A549 (cell line): ENCODE data around the gene TTC17.

Source experiments
- CEBPB ChIP-seq, 2 experiments: fragments of >200 bp in 1 of 2; sonication (Bioruptor Twin) in 1 of 2; formaldehyde crosslinking in 1 of 2; IDR thresholded peaks; 2 replicates each; pipeline ENCODE4 v1.6.1; 2012 to 2016
- CTCF ChIP-seq: fragments of >200 bp; sonication (Bioruptor Twin); formaldehyde crosslinking; IDR thresholded peaks from 3 replicates; pipeline ENCODE4 v1.5.1; 2016
- EHMT2 ChIP-seq: fragments of 200-600 bp; sonication (generic); IDR thresholded peaks from 2 replicates; pipeline ENCODE4 v1.6.1; 2016; ENCODE audit warnings: antibody characterized with exemption, low read depth, mild to moderate bottlenecking, moderate library complexity
- ELK1 ChIP-seq: fragments of 150-350 bp; IDR thresholded peaks from 2 replicates; pipeline ENCODE4 v1.6.1; 2014; ENCODE audit warnings: low read depth, mild to moderate bottlenecking, low read length
- EP300 ChIP-seq, 2 experiments: fragments of >200 bp; sonication (Bioruptor Twin); formaldehyde crosslinking; IDR thresholded peaks; 2 replicates in 1 of 2; 3 replicates in 1 of 2; pipeline ENCODE4 v1.6.1; 2016 to 2017
- HOXB13 ChIP-seq: fragments of 250-450 bp; sonication (Bioruptor Pico); IDR thresholded peaks from 2 replicates; pipeline ENCODE4 v1.5.0; 2020; ENCODE audit warnings: low read depth, mild to moderate bottlenecking, moderate library complexity
- MYC ChIP-seq: IDR thresholded peaks from 2 replicates; pipeline ENCODE4 v1.6.1; 2012; ENCODE audit warnings: mild to moderate bottlenecking, inconsistent platforms, low read length, improper control_type of control experiment, borderline replicate concordance
- NPAS2 ChIP-seq: fragments of 250-450 bp; sonication (Bioruptor Pico); IDR thresholded peaks from 2 replicates; pipeline ENCODE4 v1.8.0; 2022; ENCODE audit warnings: mild to moderate bottlenecking, moderate library complexity, borderline replicate concordance
- PHF8 ChIP-seq: fragments of 200-600 bp; sonication (generic); IDR thresholded peaks from 2 replicates; pipeline ENCODE4 v1.6.1; 2016; ENCODE audit warnings: low read depth, mild to moderate bottlenecking, antibody characterized with exemption, moderate library complexity, borderline replicate concordance
- POLR2A ChIP-seq: IDR thresholded peaks from 2 replicates; pipeline ENCODE4 v1.6.1; 2012; ENCODE audit warnings: mild to moderate bottlenecking, low read length
- POLR2AphosphoS2 ChIP-seq: conservative IDR thresholded peaks from 2 replicates; pipeline ENCODE4 v1.6.1; 2012; ENCODE audit warnings: low read length, improper control_type of control experiment, inconsistent platforms
- RAD21 ChIP-seq, 2 experiments: fragments of >200 bp in 1 of 2; sonication (Bioruptor Twin) in 1 of 2; formaldehyde crosslinking in 1 of 2; IDR thresholded peaks in 1 of 2; conservative IDR thresholded peaks in 1 of 2; 2 replicates in 1 of 2; 3 replicates in 1 of 2; pipeline ENCODE4 v1.6.1; 2012 to 2018; ENCODE audit warnings: inconsistent platforms in 1 of 2
- SMC3 ChIP-seq: fragments of >200 bp; sonication (Bioruptor Twin); formaldehyde crosslinking; IDR thresholded peaks from 3 replicates; pipeline ENCODE4 v1.6.1; 2018; ENCODE audit warnings: inconsistent platforms

GRCh38 chr11:43418197-43418596 is 59.5 kb downstream of the TTC17 start:
- no peak for TF ChIP-seq POLR2A
- no peak for TF ChIP-seq MYC
- no peak for TF ChIP-seq NPAS2 (CRISPR knock-in tag)
- no peak for TF ChIP-seq CTCF
- no peak for TF ChIP-seq RAD21 (conservative IDR thresholded peaks at IDR 0.05 in 1 of 2, IDR thresholded peaks at IDR 0.05 in 1 of 2)
- no peak for TF ChIP-seq EP300 (IDR thresholded peaks at IDR 0.05)
- TF ChIP-seq EHMT2, result no peak
- TF ChIP-seq PHF8, result no peak
- TF ChIP-seq ELK1, result no peak
- no peak for TF ChIP-seq SMC3
- no peak for TF ChIP-seq HOXB13 (CRISPR knock-in tag)
- TF ChIP-seq CEBPB (IDR thresholded peaks at IDR 0.05), result no peak
- no peak for TF ChIP-seq POLR2AphosphoS2
